Neural crest cell (in vitro differentiated cells): ENCODE results near the gene SPAG16. TPM values are rescaled to one million over a fixed set of nuclear protein-coding genes. Genes with fewer than 3 reads are reported as not detected.
A peak's percentile ranks its signal among the peaks of the same experiment; 100 is the strongest.

Experiments used
- DNase-seq: peaks from one replicate; pipeline ENCODE4 v3.0.0; 2021; ENCODE audit warnings: low read depth, mixed read lengths, low spot score
- H3K27ac Mint-ChIP-seq: one replicate; pipeline ENCODE4 v1.8.0; 2021; ENCODE audit warnings: mild to moderate bottlenecking, mixed read lengths; ENCODE audit not compliant: unreplicated experiment
- H3K27me3 Mint-ChIP-seq: 2 replicates; pipeline ENCODE4 v1.8.0; 2021; ENCODE audit warnings: low read depth, mild to moderate bottlenecking, mixed read lengths
- H3K36me3 Mint-ChIP-seq: 2 replicates; pipeline ENCODE4 v1.8.0; 2021; ENCODE audit warnings: low read depth, mild to moderate bottlenecking, mixed read lengths
- H3K4me1 Mint-ChIP-seq: 2 replicates; pipeline ENCODE4 v1.8.0; 2021; ENCODE audit warnings: mixed read lengths
- H3K4me3 Mint-ChIP-seq: one replicate; pipeline ENCODE4 v1.8.0; 2021; ENCODE audit warnings: mild to moderate bottlenecking, mixed read lengths
- H3K9me3 Mint-ChIP-seq: 2 replicates; pipeline ENCODE4 v1.8.0; 2021; ENCODE audit warnings: mixed read lengths
- CTCF ChIP-seq: fragments of 200-600 bp; sonication (generic); conservative IDR thresholded peaks from 2 replicates; pipeline ENCODE4 v1.5.0; 2021; ENCODE audit warnings: antibody characterized with exemption, mild to moderate bottlenecking
- total RNA-seq: library from RNA; stranded (reverse); gene quantifications from 2 replicates; pipeline ENCODE4 v1.2.1, GENCODE V29; 2021

The SPAG16 gene
- total RNA-seq, 1 donor from 2014 or later = 29.0 TPM

GRCh38 chr2:213524164-213524563 is 239.9 kb downstream of the SPAG16 start:
- Mint-ChIP-seq H3K27ac (no peak overlapping the region), H3K27me3 (no peaks in the 10 kb centered on the region), H3K4me3 (no peak overlapping the region), H3K4me1 (no peaks in the 10 kb centered on the region), H3K9me3 (peaks cover 20% of the 10 kb centered on the region), H3K36me3 (peaks cover 12% of the 10 kb centered on the region)
- DNase-seq = no peak
- TF ChIP-seq CTCF = no peak

- Mint-ChIP-seq H3K4me3 (no peak overlapping the region), H3K9me3 (no peaks in the 10 kb centered on the region), H3K4me1 (no peaks in the 10 kb centered on the region), H3K36me3 (no peaks in the 10 kb centered on the region), H3K27ac (no peak overlapping the region), H3K27me3 (no peaks in the 10 kb centered on the region)
- TF ChIP-seq CTCF = no peak
- no peak for DNase-seq
Observed at GRCh38 chr2:213537579-213537978, 253.3 kb downstream of the SPAG16 start.

GRCh38 chr2:213544940-213545339 is 260.7 kb downstream of the SPAG16 start:
- Mint-ChIP-seq H3K27me3 (no peaks in the 10 kb centered on the region), H3K4me1 (no peaks in the 10 kb centered on the region), H3K9me3 (no peaks in the 10 kb centered on the region), H3K27ac (no peak overlapping the region), H3K36me3 (no peaks in the 10 kb centered on the region), H3K4me3 (no peak overlapping the region)
- DNase-seq = no peak
- no peak for TF ChIP-seq CTCF

GRCh38 chr2:213545481-213545880 is 261.2 kb downstream of the SPAG16 start:
- DNase-seq = no peak
- no peaks in the 10 kb centered on the region for H3K36me3 Mint-ChIP-seq
- no peak overlapping the region for H3K4me3 Mint-ChIP-seq
- no peaks in the 10 kb centered on the region for H3K9me3 Mint-ChIP-seq
- H3K27ac Mint-ChIP-seq = no peak overlapping the region
- no peaks in the 10 kb centered on the region for H3K4me1 Mint-ChIP-seq
- no peak for TF ChIP-seq CTCF
- no peaks in the 10 kb centered on the region for H3K27me3 Mint-ChIP-seq

- Mint-ChIP-seq H3K36me3 (no peaks in the 10 kb centered on the region), H3K9me3 (no peaks in the 10 kb centered on the region), H3K4me3 (no peak overlapping the region), H3K27me3 (no peaks in the 10 kb centered on the region), H3K27ac (peak overlapping the region; percentile 5), H3K4me1 (no peaks in the 10 kb centered on the region)
- TF ChIP-seq CTCF = no peak
- no peak for DNase-seq
Observed at GRCh38 chr2:213545964-213546475, 261.8 kb downstream of the SPAG16 start.

- no peak overlapping the region for H3K27ac Mint-ChIP-seq
Observed at GRCh38 chr2:213551526-213551925, 267.3 kb downstream of the SPAG16 start.

More at GRCh38 chr2:213551526-213551925, 267.3 kb downstream of the SPAG16 start:
- Mint-ChIP-seq H3K27me3 (no peaks in the 10 kb centered on the region), H3K4me3 (no peak overlapping the region), H3K4me1 (no peaks in the 10 kb centered on the region), H3K36me3 (no peaks in the 10 kb centered on the region), H3K9me3 (no peaks in the 10 kb centered on the region)
- TF ChIP-seq CTCF = no peak
- DNase-seq = no peak
